GM12872 (cell line): Measurements from ENCODE around the gene SETSIP.

Source experiments
- TF ChIP-seq, protein P1 (sequence below): IDR thresholded peaks from 3 replicates; pipeline ENCODE4 v1.5.1; 2011; ENCODE audit warnings: low read depth, mild to moderate bottlenecking, low read length, moderate library complexity; ENCODE audit not compliant: insufficient read depth

The SETSIP gene

DNA sequence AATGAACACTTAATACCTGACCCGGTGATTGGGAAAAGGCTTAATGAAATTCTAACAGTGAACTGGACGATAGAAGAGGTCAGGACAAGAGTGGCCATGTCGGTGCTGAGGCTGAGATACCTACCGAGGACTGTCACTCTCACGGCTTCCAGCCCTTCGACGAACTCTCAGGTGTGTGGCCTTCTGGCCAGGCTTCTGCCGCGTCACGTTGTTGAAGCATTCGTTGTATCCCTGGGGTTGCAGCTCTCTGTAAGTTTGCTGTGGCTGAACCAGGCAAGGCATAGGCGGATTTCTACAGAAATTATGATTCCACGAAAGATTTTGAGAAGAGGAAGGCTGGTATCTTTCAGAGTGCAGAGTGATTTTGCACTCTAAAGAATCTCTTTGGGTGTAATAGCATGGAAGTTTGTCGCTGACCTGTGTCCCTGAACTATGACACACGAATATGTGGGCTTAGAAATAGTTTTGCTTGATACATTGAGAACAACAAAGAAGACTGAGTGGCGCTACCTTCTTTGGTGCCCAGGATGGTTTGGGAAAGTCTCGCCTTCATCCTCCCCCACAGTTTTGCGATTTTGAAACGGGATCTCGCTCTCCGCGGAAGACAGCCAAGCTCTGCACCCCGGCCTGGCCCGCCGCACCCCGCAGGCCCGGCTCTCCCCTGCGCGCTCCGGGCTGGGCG is 45.8 kb downstream of the SETSIP start:
- TF ChIP-seq, protein P1, sequence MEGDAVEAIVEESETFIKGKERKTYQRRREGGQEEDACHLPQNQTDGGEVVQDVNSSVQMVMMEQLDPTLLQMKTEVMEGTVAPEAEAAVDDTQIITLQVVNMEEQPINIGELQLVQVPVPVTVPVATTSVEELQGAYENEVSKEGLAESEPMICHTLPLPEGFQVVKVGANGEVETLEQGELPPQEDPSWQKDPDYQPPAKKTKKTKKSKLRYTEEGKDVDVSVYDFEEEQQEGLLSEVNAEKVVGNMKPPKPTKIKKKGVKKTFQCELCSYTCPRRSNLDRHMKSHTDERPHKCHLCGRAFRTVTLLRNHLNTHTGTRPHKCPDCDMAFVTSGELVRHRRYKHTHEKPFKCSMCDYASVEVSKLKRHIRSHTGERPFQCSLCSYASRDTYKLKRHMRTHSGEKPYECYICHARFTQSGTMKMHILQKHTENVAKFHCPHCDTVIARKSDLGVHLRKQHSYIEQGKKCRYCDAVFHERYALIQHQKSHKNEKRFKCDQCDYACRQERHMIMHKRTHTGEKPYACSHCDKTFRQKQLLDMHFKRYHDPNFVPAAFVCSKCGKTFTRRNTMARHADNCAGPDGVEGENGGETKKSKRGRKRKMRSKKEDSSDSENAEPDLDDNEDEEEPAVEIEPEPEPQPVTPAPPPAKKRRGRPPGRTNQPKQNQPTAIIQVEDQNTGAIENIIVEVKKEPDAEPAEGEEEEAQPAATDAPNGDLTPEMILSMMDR = no peak

DNA sequence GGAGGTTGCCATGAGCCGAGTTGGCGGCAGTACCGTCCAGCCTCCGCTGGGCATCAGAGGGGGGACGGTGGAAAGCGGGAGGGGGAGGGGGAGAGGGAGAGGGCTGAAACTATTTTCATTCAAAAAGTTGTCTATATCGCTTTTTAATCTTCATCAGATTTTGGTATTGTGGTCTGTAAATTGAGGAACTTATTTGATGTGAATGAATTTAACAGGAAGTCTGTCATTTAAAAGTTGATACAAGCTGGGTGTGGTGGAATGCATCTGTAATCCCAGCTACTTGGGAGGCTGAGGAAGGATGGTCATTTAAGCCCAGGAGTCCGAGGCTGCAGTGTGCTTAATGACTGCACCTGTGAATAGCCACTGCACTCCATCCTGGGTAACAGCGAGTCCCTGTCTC is 48.4 kb downstream of the SETSIP start:
- TF ChIP-seq, protein P1 = no peak
